K562 (cell line): Measurements from ENCODE around the gene DBNL. TPM values are rescaled to one million over a fixed set of nuclear protein-coding genes. Genes with fewer than 3 reads are reported as not detected.
"Not testable (repeated sequence)": the region's sequence is repeated elsewhere in the genome, so short reads cannot be mapped to it uniquely, and the experiment has no call there.

ENCODE experiments used
- CREB1 ChIP-seq, 2 experiments: sonication (generic) in 1 of 2; formaldehyde crosslinking in 1 of 2; IDR thresholded peaks; 2 replicates each; pipeline versions ENCODE4 v1.6.1 to v1.8.0; 2012 to 2022; ENCODE audit warnings: inconsistent platforms in 1 of 2, mild to moderate bottlenecking in 1 of 2, missing genetic modification reagents in 1 of 2, moderate library complexity in 1 of 2
- DIDO1 ChIP-seq: fragments of 450-650 bp; IDR thresholded peaks from 2 replicates; pipeline ENCODE4 v1.6.1; 2016; ENCODE audit warnings: low read depth, missing biosample characterization, missing genetic modification characterization
- FOXK2 ChIP-seq, 2 experiments: fragments of 450-650 bp; IDR thresholded peaks in 1 of 2; conservative IDR thresholded peaks in 1 of 2; 2 replicates each; pipeline ENCODE4 v1.6.1; 2016; ENCODE audit warnings: low read depth in 2 of 2, mild to moderate bottlenecking in 1 of 2
- JUN ChIP-seq, 2 experiments: sonication (generic) in 1 of 2; formaldehyde crosslinking in 1 of 2; IDR thresholded peaks; 2 replicates each; pipeline versions ENCODE4 v1.6.1 to v1.8.0; 2012 to 2022; ENCODE audit warnings: borderline replicate concordance in 2 of 2, mild to moderate bottlenecking in 2 of 2, improper control_type of control experiment in 1 of 2, low read depth in 1 of 2, low read length in 1 of 2, missing genetic modification reagents in 1 of 2
- MTA3 ChIP-seq: fragments of 450-650 bp; formaldehyde crosslinking; IDR thresholded peaks from 2 replicates; pipeline ENCODE4 v1.6.1; 2017; ENCODE audit warnings: mild to moderate bottlenecking, borderline replicate concordance
- NFIC ChIP-seq: fragments of 450-650 bp; IDR thresholded peaks from 2 replicates; pipeline ENCODE4 v1.6.1; 2017; ENCODE audit warnings: mild to moderate bottlenecking, inconsistent platforms
- NONO ChIP-seq, 2 experiments: fragments of 200-400 bp in 1 of 2; fragments of 450-650 bp in 1 of 2; formaldehyde crosslinking in 1 of 2; IDR thresholded peaks; 2 replicates each; pipeline ENCODE4 v1.6.1; 2017; ENCODE audit warnings: low read depth in 2 of 2, mild to moderate bottlenecking in 2 of 2, moderate library complexity in 2 of 2, low read length in 1 of 2
- SAFB ChIP-seq: fragments of 200-400 bp; formaldehyde crosslinking; IDR thresholded peaks from 2 replicates; pipeline ENCODE4 v1.6.1; 2017; ENCODE audit warnings: low read depth, low read length, borderline replicate concordance
- SIN3B ChIP-seq: fragments of 450-650 bp; IDR thresholded peaks from 2 replicates; pipeline ENCODE4 v1.6.1; 2017; ENCODE audit warnings: low read depth, mild to moderate bottlenecking, moderate library complexity
- TCF3 ChIP-seq: sonication (generic); formaldehyde crosslinking; IDR thresholded peaks from 2 replicates; pipeline ENCODE4 v1.4.0; 2020; ENCODE audit warnings: mild to moderate bottlenecking, missing genetic modification reagents
- ZNF740 ChIP-seq, 3 experiments: fragments of 200-800 bp in 1 of 3; sonication (Bioruptor generic) in 1 of 3; sonication (generic) in 1 of 3; formaldehyde crosslinking in 1 of 3; IDR thresholded peaks; 2 replicates each; pipeline versions ENCODE4 v1.6.1 to v1.8.0; 2016 to 2022; ENCODE audit warnings: mild to moderate bottlenecking in 2 of 3, missing compliant biosample characterization in 2 of 3, missing genetic modification characterization in 2 of 3, missing genetic modification reagents in 1 of 3
- polyA plus RNA-seq, 8 experiments: library from polyadenylated mRNA; depleted of rRNA in 4 of 8; stranded (reverse) in 5 of 8; unstranded in 3 of 8; fragments of >200 nt; fragmentation: Nextera tagmentation in 2 of 8; fragmentation: Illumina TruSeq in 1 of 8; extraction: Ambion mirVana in 2 of 8; extraction: Trizol in 1 of 8; gene quantifications; 2 replicates each; pipeline versions ENCODE4 v1.2.1 to v1.2.3, GENCODE V29; 2011 to 2014; ENCODE audit warnings: inconsistent platforms in 1 of 8, missing spikeins in 1 of 8
- total RNA-seq, 7 experiments: library from RNA; depleted of rRNA in 6 of 7; stranded (reverse); fragments of >200 nt in 6 of 7; fragmentation: Illumina TruSeq in 2 of 7; extraction: Trizol in 2 of 7; gene quantifications; 2 replicates each; pipeline versions ENCODE4 v1.2.1 to v1.2.3, GENCODE V29; 2011 to 2021; ENCODE audit warnings: low replicate concordance in 1 of 7
- TF ChIP-seq, protein P1 (sequence below), 2 experiments: fragments of 450-650 bp in 1 of 2; sonication (generic) in 1 of 2; formaldehyde crosslinking in 1 of 2; IDR thresholded peaks in 1 of 2; conservative IDR thresholded peaks in 1 of 2; 2 replicates each; pipeline versions ENCODE4 v1.6.1 to v1.8.1; 2016 to 2023; ENCODE audit warnings: mild to moderate bottlenecking in 2 of 2, moderate library complexity in 2 of 2, inconsistent platforms in 1 of 2, missing genetic modification reagents in 1 of 2
- TF ChIP-seq, protein P2 (sequence below): sonication (generic); formaldehyde crosslinking; IDR thresholded peaks from 2 replicates; pipeline ENCODE4 v1.8.0; 2022; ENCODE audit warnings: mild to moderate bottlenecking, missing genetic modification reagents

DBNL gene
- total and polyA plus RNA-seq, 9 of the 15 experiments (the other 6 are each of a cell fraction or from before 2014, with no cell fraction given) = 1.9 to 65.1 (median 38.9) TPM

DNA sequence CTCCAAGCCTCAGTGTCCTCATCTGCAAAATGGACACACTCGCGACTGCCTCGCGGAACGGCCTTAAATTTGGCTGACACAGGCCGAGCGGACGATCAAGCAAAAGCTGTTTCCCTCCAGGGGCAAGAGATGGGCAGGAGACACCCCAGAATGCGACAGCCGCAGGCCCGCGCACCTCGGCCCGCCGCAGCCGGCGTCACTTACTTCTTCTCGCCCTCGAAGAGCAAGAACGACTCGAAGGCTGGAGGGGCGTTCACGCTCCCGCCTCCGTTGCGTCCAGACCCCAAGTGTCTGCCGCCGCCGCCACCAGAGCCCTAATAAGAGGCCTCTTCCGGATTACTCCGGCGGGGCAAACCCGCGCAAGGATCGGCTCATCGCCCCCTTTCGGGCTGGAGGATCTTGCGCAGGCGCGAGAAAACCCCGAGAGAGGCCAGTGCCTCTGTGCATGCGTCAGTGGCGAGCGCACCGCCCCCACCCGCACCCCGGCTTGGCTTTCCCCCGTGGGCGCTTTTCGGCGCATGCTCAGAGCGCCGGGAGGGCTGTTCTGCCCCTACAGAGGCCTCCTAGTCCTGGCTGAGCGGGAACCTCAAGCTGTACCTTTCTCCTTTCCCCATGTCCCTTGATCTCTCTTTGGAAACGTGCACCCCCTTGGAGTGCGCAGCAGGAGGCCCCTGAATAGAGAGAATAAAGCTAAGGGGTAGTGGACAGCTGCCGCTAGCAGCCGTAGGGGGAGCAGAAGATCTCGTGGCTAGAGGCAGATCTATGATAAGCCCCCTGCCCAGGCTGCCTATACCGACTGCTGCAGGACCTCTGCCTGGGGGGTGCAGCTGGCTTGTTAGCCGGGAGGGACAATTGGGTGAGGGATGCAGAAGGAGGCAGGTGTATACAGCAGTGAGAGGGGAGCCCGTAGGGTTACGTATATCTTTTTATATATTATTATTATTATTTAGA, 25.4 kb upstream of the DBNL start (continued):
- TF ChIP-seq, protein P1, sequence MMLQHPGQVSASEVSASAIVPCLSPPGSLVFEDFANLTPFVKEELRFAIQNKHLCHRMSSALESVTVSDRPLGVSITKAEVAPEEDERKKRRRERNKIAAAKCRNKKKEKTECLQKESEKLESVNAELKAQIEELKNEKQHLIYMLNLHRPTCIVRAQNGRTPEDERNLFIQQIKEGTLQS (IDR thresholded peaks at IDR 0.05) = not testable (repeated sequence)
- TF ChIP-seq, protein P1 (CRISPR knock-in tag; conservative IDR thresholded peaks at IDR 0.05) = peak; percentile 66; the same call in 1 of the 2 replicates
- TF ChIP-seq NFIC = peak; percentile 27; the same call in 1 of the 2 replicates
- TF ChIP-seq DIDO1 = peak; percentile 76; the same call in 1 of the 2 replicates
- TF ChIP-seq CREB1 (IDR thresholded peaks at IDR 0.05) = peak; percentile 59; the same call in 1 of the 2 replicates
- TF ChIP-seq CREB1 (CRISPR knock-in tag; IDR thresholded peaks at IDR 0.05) = peak; percentile 63; the same call in 1 of the 2 replicates
- TF ChIP-seq SAFB = peak; percentile 75
- TF ChIP-seq TCF3 (CRISPR knock-in tag) = peak; percentile 35; the same call in 1 of the 2 replicates
- TF ChIP-seq MTA3 = peak; percentile 71; the same call in 1 of the 2 replicates
- TF ChIP-seq, protein P2, sequence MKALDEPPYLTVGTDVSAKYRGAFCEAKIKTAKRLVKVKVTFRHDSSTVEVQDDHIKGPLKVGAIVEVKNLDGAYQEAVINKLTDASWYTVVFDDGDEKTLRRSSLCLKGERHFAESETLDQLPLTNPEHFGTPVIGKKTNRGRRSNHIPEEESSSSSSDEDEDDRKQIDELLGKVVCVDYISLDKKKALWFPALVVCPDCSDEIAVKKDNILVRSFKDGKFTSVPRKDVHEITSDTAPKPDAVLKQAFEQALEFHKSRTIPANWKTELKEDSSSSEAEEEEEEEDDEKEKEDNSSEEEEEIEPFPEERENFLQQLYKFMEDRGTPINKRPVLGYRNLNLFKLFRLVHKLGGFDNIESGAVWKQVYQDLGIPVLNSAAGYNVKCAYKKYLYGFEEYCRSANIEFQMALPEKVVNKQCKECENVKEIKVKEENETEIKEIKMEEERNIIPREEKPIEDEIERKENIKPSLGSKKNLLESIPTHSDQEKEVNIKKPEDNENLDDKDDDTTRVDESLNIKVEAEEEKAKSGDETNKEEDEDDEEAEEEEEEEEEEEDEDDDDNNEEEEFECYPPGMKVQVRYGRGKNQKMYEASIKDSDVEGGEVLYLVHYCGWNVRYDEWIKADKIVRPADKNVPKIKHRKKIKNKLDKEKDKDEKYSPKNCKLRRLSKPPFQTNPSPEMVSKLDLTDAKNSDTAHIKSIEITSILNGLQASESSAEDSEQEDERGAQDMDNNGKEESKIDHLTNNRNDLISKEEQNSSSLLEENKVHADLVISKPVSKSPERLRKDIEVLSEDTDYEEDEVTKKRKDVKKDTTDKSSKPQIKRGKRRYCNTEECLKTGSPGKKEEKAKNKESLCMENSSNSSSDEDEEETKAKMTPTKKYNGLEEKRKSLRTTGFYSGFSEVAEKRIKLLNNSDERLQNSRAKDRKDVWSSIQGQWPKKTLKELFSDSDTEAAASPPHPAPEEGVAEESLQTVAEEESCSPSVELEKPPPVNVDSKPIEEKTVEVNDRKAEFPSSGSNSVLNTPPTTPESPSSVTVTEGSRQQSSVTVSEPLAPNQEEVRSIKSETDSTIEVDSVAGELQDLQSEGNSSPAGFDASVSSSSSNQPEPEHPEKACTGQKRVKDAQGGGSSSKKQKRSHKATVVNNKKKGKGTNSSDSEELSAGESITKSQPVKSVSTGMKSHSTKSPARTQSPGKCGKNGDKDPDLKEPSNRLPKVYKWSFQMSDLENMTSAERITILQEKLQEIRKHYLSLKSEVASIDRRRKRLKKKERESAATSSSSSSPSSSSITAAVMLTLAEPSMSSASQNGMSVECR = peak; percentile 35; the same call in 1 of the 2 replicates
- peak; percentile 23; the same call in 1 of the 2 replicates for TF ChIP-seq JUN (IDR thresholded peaks at IDR 0.05; ENCODE audit: borderline replicate concordance, low read depth, low read length)
- TF ChIP-seq JUN (CRISPR knock-in tag; IDR thresholded peaks at IDR 0.05; ENCODE audit: borderline replicate concordance); ZNF740 (CRISPR knock-in tag; IDR thresholded peaks at IDR 0.05): not testable (repeated sequence)
- TF ChIP-seq SIN3B = peak; percentile 95
- TF ChIP-seq NONO (IDR thresholded peaks at IDR 0.05; ENCODE audit: low read depth in 2 of 2, low read length in 1 of 2) = peak; percentile 46 to 49; a peak in 2 of 4 replicates
- TF ChIP-seq ZNF740 (tag; IDR thresholded peaks at IDR 0.05) = 0 out of 4 replicates have a peak, but pooled peaks of 1 of the 2 experiments have one; percentile 35
- peak; percentile 51 to 63; a peak in 2 of 4 replicates for TF ChIP-seq FOXK2 (conservative IDR thresholded peaks at IDR 0.05 in 1 of 2, IDR thresholded peaks at IDR 0.05 in 1 of 2; ENCODE audit: low read depth in 2 of 2)
